ENCODE results near the gene FCHSD2. TPM values are rescaled to one million over a fixed set of nuclear protein-coding genes. Genes with fewer than 3 reads are reported as not detected.

The FCHSD2 gene
- total RNA-seq, 1 donor from 2014 or later, result 42.5 TPM

DNA sequence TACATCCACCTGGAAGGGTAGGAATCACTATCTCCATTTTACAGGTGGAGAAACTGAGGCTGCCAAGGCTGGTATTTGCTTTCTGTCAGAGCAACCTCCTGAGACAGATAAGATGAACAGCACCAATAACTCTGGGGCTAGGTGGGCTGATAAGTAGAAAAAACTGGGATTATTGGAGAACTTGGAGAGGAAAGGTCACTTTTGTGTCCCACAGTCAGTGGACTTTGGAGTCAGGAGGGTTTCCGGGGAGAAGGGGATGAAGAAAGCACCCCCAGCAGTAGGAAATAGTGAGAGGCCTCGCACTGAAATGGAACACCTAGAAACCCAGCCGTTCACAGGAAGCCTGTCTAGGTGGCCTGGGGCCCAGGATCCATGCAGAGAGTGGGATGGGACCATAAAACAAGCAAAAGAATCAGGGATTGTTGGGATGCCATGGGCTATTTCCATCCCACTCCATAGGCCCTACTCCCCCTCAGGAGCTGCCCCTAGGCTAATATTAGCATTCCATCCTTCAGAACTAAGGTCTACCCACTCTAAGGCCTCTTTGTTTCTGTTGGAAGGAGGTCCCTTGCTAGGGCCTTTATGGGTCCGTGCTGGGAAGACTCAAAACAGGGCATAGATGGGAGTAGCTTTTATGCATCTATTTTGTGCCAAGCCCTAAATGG is 31.0 kb upstream of the FCHSD2 start:
- DNase-seq (ENCODE audit: low spot score), result no peak

DNA sequence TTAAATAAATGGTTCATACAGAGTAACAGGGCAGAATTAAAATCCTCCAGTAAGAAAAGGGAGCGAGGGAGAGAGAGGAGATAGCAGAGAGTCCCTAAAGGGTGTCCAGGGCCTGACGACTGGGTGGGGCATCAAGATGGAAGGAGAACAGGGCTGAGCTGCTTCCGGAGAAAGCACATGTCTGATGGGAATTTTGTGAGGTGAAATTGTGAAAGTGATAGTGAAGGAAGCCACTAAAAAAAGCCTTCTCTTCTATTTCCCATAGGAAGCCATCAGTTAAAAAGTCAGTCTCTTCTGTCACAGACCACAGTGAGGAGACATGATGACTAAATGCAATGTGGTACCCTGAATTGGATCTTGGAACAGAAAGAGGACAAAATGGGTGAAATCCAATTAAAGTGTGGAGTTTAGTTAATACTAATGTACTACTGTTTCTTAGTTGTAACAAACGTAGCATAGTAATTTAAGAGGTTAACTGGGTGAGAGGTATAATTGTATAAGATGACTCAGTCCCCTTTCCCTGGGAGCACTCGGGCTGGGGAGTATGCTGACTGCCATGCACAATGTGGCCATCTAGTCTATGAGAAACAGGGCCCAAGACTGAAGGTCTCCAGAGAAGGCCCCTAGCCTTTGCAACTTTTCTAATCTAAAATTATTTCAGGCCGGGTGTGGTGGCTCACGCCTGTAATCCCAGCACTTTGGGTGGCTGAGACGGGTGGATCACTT is 29.5 kb upstream of the FCHSD2 start:
- no peak for DNase-seq (ENCODE audit: low spot score)

DNA sequence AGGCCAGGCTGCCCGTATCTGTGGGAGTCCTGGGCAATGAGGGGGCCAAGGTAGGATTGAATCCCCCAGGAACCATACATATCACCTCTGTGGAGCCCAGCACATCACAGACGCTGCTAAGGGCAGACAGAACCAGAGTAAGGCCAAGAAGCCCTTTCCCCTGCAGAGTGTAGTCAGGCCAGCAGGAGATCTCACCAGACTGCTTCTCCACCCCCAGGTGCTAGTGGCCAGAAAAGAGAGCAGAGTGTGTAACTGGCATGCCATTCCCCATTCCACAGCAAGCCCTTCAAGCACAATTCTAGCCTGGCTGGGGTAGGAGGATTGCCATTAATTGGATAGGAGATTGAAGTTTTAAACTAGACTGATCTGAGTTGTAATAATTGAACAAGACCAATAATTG is 28.0 kb upstream of the FCHSD2 start:
- no peak for DNase-seq (ENCODE audit: low spot score)

DNA sequence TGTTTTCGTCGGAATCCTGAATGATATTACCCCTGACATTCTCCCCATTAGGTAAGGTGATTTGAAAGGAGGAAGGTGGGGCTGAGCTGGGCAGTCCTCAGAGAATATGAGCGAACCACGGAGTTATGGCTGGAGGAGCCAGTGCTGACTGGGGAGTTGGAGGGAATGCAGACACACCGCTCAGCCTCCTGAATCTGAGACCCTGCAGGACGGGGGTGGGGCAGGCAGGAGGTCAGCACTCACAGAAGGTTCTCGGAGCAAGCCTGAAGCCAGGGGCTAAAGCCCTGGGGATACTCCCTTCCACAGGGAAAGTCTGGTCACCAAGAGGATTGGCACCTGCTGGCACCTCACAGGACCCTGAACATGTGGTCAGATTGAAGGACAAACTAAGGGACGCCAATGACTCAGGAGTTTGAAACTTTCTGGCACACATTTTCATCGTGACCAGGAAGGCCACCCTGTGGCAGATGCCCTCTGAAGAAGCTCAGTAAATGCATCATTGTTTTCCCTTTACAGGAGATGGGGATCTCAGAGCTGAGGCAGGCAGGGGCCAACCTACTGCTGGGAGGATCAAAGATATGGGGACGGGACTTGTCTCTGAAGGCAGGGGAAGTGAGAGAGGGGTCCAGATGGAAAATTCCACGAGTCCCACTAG is 26.9 kb upstream of the FCHSD2 start:
- DNase-seq (ENCODE audit: low spot score), result no peak

DNA sequence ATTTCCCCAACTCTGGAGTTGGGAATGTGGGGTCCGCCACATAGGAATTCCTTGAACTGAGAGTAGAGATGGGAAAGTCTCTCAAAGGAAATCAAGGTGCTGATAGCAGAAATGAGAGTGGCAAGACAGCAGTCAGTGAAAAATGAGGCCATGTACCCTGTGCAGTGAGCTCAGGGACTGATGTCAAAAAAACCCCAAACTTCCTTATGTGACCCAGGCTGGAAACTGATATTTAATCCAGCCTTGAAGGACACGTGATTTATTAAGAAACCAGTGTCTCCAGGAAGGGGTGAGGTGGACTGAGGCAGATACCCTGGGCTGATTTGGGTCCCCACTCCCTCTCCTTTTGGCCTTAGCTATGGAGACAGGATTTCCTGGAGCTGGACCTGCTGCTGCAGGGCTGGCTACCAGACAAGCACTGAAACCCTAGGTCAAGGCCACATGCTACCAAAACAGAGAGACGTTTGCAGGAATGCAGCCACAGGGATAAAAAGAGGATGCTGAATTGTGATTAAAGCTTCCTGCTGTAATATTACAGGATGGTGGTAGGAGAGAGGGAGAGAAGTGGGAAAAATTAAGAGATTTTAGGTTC is 25.3 kb upstream of the FCHSD2 start:
- no peak for DNase-seq (ENCODE audit: low spot score)

DNA sequence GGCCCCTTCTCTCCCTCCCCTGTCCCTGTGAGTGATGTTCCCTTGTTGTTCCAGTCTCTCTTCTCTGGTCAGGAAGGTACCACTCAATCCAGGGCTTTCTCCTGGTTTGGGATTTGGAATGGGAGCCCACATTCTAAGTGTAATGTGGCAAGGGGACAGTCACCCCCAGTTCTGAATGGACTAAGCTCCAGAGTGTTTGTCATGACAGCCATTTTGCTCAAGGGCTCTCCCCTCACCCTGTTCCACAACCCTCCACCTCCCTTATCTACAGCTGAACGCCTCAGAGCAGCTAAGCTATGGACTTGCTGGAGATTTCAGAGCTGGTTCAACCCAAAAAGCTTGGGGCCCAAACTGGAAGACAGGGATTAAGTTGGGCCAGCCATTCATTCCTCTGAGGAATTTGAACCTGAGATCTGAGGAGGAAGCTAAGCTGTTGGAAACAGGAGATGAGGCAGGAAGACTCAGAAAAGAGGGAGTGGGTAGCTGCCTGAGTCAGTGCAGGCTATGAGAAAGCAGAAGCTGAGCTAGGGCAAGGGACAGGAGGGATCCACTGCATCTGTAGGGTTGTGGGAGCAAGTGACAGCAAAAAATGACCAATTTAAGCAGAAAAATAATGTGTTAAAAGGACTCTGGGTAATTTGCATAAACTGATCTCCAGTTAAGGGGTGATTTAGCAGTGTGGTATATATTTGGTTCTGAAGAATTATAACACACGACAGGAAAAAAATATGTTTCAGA is 22.9 kb upstream of the FCHSD2 start:
- DNase-seq (ENCODE audit: low spot score), result no peak

DNA sequence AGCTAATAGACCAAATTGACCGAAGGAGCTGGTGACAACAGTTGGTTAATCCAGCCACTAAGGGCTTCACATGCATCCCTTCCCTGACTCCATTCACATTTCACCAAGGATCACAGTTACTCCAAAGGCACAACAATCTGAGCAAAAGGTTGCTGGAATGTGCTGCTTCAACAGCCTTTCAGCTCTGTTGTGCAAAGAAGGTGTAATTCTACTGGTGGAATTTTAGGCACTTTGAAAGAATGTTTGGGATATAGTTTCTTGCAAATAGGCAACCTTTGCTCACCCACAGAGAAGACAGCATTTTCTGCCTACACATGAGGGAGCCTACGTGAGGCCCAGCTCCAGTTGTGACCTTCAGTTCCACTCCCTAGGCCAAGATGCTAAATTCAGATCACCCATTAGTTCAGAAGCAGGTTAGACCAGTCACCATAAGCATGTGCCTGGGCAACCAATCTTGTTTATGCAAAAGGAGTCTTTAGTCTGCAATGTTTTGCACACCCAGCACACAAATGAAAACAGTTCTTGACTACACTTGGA is 21.6 kb upstream of the FCHSD2 start:
- DNase-seq (ENCODE audit: low spot score), result no peak

DNA sequence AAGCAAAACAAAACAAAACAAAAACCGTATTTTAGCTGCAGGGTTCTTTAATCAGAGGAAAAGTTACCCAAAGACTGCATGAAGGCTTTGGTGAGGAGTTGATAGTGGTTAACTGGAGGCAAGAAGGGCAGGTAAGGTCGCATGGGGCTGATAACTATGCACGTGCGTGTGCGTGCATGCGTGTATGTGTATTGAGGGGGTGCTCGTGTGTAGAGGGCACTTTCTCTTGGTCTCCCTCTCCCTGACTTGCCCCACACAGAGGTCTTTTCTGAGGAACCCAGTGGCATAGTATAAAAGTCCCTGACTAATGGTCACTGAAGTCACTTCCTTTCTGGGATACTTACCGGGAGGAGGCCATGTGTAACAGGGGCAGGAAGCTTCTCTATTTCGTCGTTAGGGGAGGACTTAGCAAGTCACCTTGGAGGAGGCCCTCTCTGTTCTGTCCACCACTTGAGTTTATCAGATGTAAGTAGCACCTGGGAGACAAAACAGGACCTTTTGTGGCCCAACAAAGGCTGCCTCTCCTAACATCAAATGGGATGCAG is 20.1 kb upstream of the FCHSD2 start:
- no peak for DNase-seq (ENCODE audit: low spot score)

DNA sequence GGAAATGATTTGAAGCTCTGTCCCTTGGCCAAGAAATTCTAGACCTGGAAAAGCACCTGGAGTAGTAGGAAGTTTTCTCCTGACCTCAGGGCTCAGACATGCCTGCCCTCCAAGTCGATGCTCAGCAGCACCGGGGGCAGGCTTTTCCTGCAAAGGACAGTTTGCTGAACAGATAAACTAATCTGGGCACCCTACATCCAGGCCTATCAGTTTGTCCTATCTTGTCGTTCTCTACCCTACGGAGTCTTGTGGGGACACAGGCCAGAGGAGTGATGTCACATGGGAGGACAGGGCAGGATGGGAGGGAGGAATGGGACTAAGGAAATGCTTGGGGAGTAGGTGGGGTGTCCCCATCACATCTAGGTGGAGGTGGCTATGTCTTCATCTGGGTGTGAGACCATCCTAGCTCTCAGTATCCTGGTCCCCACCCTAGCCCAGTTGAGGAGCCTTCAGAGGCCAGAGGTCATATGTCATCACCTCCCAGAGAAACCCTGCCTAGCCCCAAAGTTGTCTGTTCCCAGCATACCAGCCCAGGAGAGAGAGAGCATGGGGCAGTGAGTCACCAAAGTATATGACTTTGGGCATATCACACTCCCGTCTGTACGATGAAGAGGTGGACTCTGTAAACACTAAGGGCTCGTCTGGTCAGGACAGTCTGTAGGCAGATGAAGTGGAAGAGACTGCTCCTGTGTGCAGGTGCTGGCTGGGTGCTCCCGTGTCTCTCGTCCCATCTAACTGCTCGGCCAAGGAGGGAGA is 18.1 kb upstream of the FCHSD2 start:
- no peak for DNase-seq (ENCODE audit: low spot score)

DNA sequence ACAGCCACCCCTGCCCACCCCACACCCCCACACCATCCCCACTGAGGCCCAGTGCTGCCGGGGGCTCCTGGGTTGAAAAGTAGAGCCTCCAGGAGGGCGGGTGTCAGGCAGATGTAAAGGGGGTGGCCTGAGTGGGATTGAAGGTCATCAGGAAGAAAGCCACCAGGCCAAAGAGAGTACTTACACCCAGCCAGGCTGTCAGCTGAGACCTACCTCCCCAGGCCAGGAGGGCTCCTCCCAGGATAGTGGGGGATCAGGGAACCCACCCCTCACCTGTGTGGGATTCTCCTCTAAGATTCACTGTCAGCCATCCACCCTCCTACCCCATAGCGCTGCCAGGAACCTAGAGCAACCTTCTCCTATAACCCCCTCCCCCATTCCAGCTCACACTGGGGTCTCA is 17.2 kb upstream of the FCHSD2 start:
- no peak for DNase-seq (ENCODE audit: low spot score)

DNA sequence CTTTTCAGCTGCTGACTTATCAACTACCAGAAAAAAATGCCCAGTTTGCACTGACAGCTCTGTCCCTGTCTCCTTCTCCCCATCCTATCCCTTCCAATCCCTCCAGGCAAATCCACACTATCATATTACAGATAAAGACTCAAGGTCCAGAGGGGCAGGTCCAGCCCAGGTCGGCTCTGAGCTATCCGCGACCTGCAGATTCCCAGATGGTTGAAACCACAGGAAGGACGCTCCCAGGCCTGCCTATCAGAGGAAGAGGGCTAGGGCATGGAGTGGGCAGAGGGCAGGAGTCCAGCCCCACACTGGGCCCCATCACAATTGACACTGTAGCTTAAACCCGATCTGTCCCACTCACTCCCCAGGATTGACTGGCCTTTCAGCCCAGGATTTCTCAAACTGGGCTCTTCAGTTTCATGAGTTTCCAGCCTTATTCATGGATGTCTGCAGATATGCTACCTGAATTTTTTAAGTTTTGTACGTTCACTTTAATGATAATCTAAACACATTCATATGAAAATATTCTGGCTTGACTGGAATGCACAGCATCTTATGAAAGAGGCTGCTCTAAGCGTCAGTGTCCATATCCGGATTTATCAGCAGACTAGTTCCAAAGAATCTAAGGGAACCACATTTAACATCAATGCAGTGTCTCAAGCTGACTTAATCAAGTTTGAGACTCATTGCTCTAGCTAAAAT is 16.4 kb upstream of the FCHSD2 start:
- no peak for DNase-seq (ENCODE audit: low spot score)

DNA sequence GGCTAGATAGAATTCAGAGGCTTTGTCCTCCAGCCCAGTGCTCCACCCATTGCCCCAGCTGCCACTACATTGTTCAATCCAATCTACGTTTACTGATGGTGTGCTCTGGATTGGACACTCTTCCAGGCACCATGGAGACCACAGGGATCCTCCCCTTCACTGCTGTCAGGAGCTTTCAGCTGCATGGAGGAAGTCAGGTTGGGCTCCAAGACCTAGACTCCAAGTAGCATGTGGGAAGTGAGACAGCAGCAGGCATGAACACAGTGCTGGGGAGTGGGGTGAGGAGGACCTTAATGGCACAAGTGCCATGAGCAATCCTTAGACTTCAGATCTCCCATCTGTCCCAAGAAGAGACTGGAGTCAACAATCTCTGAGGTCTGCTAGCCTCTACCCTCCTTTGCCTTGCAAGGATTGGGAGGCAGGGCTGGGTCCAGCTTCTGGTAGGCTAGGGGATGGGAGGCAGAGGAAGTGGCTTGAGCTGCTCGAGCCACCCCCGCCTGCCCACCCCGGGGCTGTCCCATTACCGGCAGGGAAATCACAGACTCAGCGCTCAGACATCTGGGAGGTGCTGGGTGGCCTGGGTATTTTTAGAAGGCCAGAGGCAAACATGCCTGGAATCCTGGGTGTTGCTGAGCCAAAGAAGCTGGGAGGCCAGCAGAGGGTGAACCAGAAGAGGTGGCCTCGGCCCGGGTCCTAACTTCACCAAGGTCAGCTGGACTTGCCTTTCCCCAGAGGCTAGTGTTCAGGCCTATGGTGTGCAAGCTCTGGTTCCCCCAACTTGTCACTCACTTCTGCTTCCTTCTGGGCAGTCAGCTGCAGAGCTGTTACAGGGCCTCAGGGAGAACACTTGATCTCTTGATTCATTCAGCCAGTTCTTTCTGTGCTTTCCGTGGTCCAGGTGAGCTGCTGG is 15.2 kb upstream of the FCHSD2 start:
- DNase-seq (ENCODE audit: low spot score), result no peak

DNA sequence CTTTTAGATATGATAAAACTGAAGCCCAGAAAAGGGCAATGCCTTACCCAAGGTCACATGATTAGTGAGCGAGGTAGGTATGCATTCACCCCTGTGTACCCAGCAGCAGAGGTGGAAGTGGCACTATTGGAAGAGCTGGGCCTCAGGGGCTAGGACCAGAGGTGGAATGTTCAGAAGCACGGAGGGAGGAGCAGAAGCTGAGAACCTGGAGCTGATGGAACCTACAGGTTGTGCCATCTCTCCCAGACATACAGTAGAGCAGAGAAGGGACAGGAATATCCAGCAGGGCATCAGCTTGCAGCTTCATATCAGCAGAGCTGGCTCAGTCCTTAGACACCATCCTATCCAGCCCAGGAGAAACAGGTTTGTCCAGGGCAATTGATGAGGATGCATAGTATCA is 14.6 kb upstream of the FCHSD2 start:
- no peak for DNase-seq (ENCODE audit: low spot score)

DNA sequence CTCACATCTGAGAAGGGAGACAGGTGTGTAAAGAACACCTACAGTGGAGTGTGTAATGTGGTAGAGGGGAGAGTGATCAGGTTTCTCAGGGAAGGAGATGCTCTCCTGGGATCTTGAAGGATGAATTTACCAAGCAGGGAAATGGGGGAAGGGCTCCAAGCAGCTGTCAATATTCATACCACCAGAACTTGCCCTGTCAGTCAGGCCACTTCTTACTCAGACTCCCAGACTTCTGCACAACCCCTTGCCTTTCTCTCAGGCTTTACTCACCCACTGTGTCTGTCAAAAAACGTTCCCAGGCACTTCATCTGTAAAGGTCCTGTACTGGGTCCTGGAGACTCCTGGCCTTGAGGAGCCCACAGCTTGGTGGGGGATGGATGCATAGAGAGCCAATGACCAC is 14.0 kb upstream of the FCHSD2 start:
- no peak for DNase-seq (ENCODE audit: low spot score)

DNA sequence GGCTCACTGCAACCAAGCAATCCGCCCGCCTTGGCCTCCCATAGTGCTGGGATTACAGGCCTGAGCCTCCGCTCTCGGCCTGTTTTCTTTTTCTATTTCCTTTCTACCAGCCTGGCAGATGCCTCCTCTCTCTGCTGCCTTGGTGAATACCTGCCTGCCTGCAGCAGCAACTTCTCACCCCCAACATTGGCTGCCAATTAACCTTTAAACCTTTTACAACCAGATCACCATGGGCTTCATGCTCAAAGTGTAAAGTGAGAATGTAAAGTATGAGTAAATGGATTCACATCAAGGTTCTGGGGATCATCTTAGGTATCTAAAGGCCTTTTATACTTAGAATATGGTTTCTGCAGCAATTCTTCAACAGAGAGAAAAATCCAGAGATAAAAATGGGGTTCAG is 13.0 kb upstream of the FCHSD2 start:
- DNase-seq (ENCODE audit: low spot score), result no peak

DNA sequence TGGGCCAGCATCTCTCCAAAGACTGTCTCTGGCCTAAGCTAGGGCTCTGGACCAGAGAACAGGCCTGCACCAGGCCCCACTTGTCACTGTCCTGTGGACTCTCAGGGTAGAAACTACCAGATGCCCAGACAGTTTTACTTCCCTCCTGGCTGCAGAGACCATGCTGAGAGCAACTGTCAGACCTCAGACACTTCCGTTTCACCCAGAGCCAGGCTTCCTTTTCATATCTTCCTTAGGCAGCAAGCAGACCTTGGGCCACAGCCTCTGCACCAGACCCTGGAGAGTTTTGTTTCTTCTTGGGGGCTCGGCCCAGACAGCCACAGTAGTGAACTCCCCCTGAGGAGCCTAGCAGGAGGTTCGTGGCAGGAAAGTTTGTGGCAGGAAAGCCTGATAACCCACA is 12.1 kb upstream of the FCHSD2 start:
- no peak for DNase-seq (ENCODE audit: low spot score)

DNA sequence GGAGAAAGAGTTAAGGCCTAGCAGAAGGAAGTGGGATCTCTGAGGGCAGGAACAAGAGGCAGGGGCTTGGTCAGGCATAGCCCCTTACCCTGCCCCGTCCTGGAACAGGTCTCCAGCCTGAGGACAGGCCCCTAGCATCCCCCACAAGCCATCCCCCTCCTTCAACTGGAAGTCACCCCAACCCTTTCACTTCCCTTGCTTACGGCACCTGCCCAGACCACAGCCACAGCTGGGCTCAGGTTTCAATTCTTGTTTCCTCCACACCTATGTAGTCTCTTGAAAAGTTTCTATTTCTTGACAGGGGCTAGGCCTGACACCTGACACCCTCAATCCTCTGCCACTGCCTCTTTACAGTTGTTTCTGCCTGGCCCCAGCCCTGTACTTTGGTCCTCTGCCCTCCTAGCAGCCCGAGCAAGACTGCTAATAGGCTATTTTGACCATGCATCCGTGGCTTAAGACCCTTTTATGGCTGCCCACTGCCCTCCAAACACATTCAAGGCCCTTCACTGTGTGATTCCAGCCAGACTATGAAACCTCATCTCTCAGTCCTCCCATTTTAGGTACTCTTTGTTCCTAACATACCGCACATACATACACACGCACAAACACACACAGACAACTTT is 10.9 kb upstream of the FCHSD2 start:
- DNase-seq (ENCODE audit: low spot score), result no peak

DNA sequence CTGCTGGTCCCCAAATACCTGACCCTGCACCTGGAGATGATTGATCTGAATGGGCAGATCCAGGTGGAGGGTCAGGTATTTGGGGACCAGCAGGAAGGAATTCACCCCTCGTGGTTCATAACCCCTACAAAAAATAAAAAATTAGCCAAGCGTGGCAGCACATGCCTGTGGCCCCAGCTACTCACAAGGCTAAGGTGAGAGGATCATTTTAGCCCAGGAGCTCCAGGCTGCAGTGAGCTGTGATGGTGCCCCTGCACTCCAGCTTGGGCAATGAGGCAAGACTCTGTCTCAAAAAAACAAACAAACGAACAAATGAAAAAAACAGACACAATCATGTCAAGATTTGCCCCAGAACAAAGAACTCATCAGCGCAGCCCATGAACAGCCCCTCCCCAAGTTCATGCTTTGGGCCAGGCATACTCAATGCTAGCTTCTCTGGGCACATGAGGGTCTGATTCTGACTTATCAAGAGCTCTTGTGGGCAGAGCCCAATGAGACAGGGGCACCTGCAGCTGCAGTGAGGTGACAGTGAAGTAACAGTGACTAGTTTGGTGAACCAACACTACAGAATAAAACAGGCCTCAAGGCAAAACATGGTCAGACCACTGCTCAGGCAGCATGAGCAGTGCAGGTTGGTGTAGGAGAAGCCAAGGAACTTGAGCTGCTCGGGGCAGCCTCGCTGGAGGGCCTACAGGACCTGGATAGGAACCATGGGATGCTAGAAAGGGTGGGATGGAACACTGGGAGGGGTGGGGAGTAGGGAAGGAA is 10.2 kb upstream of the FCHSD2 start:
- DNase-seq (ENCODE audit: low spot score), result no peak

Measured in ureter (tissue), 1 donor.